Jurkat, Clone E6-1 (cell line): ENCODE results near the gene CSAD.
"Not testable (repeated sequence)": the region's sequence is repeated elsewhere in the genome, so short reads cannot be mapped to it uniquely, and the experiment has no call there.

ENCODE experiments used
- DNase-seq: peaks from one replicate; pipeline ENCODE4 v3.0.0-alpha.2; 2011; ENCODE audit warnings: low read depth, low spot score
- H3K4me3 ChIP-seq: 2 replicates; pipeline ENCODE4 v1.5.1; 2011; ENCODE audit warnings: mild to moderate bottlenecking, low read length, control low read depth, moderate library complexity

CSAD gene

GRCh38 chr12:53202316-53202715 is 21.6 kb upstream of the CSAD start:
- not testable (repeated sequence) for DNase-seq

GRCh38 chr12:53201639-53202038 is 20.9 kb upstream of the CSAD start:
- no peak for DNase-seq
- no peak overlapping the region for H3K4me3 ChIP-seq

More at GRCh38 chr12:53202316-53202715, 21.6 kb upstream of the CSAD start:
- H3K4me3 ChIP-seq = not testable (repeated sequence)

- no peak for DNase-seq
- H3K4me3 ChIP-seq = no peak overlapping the region
These were observed 20.4 kb upstream of the CSAD start for GRCh38 chr12:53201177-53201541.

- DNase-seq = no peak
- no peak overlapping the region for H3K4me3 ChIP-seq
These were observed 19.9 kb upstream of the CSAD start for GRCh38 chr12:53200458-53201176.

GRCh38 chr12:53200107-53200457 is 19.4 kb upstream of the CSAD start:
- H3K4me3 ChIP-seq = no peak overlapping the region
- no peak for DNase-seq

- DNase-seq = no peak
- H3K4me3 ChIP-seq = no peak overlapping the region
These were observed 19.0 kb upstream of the CSAD start for GRCh38 chr12:53199700-53200099.

GRCh38 chr12:53198486-53199110 is 17.9 kb upstream of the CSAD start:
- H3K4me3 ChIP-seq = peak overlapping the region; percentile 13
- DNase-seq = peak; percentile 58

- no peak overlapping the region for H3K4me3 ChIP-seq
- no peak for DNase-seq
These were observed 16.4 kb upstream of the CSAD start for GRCh38 chr12:53197011-53197640.

- no peak overlapping the region for H3K4me3 ChIP-seq
- no peak for DNase-seq
These were observed 15.8 kb upstream of the CSAD start for GRCh38 chr12:53196486-53196885.

- no peak overlapping the region for H3K4me3 ChIP-seq
- no peak for DNase-seq
These were observed 15.0 kb upstream of the CSAD start for GRCh38 chr12:53195516-53196420.

GRCh38 chr12:53194973-53195372 is 14.2 kb upstream of the CSAD start:
- no peak overlapping the region for H3K4me3 ChIP-seq
- DNase-seq = no peak

- no peak for DNase-seq
- H3K4me3 ChIP-seq = no peak overlapping the region
These were observed 13.4 kb upstream of the CSAD start for GRCh38 chr12:53193985-53194716.

GRCh38 chr12:53193040-53193439 is 12.3 kb upstream of the CSAD start:
- H3K4me3 ChIP-seq = no peak overlapping the region
- no peak for DNase-seq

GRCh38 chr12:53192531-53193021 is 11.9 kb upstream of the CSAD start:
- H3K4me3 ChIP-seq = no peak overlapping the region
- no peak for DNase-seq

- no peak overlapping the region for H3K4me3 ChIP-seq
- no peak for DNase-seq
These were observed 11.3 kb upstream of the CSAD start for GRCh38 chr12:53191885-53192530.

- no peak for DNase-seq
- no peak overlapping the region for H3K4me3 ChIP-seq
These were observed 10.6 kb upstream of the CSAD start for GRCh38 chr12:53191096-53191884.

GRCh38 chr12:53190108-53190729 is 9.5 kb upstream of the CSAD start:
- DNase-seq = no peak
- no peak overlapping the region for H3K4me3 ChIP-seq
